Measurements from ENCODE around the gene GDAP2. TPM values are rescaled to one million over a fixed set of nuclear protein-coding genes. Genes with fewer than 3 reads are reported as not detected.

The GDAP2 gene, protein sequence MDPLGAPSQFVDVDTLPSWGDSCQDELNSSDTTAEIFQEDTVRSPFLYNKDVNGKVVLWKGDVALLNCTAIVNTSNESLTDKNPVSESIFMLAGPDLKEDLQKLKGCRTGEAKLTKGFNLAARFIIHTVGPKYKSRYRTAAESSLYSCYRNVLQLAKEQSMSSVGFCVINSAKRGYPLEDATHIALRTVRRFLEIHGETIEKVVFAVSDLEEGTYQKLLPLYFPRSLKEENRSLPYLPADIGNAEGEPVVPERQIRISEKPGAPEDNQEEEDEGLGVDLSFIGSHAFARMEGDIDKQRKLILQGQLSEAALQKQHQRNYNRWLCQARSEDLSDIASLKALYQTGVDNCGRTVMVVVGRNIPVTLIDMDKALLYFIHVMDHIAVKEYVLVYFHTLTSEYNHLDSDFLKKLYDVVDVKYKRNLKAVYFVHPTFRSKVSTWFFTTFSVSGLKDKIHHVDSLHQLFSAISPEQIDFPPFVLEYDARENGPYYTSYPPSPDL
- total RNA-seq, result 24.9 and 37.2 TPM in 2 replicates

DNA sequence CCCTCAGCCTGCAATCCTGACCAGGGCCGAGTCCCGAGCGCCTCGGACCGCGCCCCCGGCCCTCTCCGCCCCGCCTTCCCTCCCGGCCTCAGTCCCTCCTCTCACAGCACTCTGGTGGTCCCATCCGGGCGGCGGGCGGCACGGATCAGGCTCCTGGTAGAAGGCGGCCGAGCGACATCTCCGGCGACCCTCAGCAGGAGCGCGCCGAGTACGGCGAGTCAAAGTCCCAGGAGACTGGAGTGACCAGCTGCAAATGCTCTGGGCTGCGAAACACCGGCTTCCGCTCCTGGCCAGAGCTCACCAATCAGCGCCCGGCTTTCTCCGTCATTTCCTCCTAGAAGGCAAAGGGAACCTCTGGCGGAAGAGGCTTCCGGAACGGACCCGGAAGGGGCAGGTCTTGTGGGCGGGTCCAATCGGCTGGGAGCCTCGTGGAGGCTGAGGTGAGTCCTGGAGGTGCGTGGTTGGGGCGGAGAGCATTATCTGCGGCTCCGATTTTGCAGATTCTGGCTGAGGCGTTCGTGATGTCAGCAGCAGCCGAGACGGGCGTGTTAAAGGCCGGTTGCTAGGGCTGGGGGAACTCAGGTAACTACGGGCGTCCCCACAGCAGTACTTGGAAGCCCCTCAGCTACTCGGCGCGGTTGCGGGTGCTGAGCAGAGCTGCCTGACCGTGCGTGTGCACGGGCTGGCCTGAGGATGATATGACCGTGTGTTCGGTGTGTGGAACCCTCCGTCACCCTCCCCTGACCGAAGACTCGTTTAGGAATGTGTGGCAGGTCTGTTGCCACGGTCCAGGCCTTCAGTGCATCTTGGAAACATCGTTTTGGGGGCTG lies at the start of gene GDAP2, which contains the start of gene WDR3:
Gene GDAP2, minus strand, starts transcription at position 279 of the 830 bp plus-strand sequence. CDS start 9,264 bp downstream, outside the sequence.
Gene WDR3, plus strand, starts transcription at position 397 of the 830 bp plus-strand sequence. CDS start 3,581 bp downstream, outside the sequence.

Other genes starting within 250 kb of the GDAP2 start
- gene WDR3, start 118 bp upstream of the GDAP2 start, total RNA-seq, result 22.9 and 48.3 TPM in 2 replicates